Measurements from ENCODE around the gene RSPRY1.

The RSPRY1 gene

DNA sequence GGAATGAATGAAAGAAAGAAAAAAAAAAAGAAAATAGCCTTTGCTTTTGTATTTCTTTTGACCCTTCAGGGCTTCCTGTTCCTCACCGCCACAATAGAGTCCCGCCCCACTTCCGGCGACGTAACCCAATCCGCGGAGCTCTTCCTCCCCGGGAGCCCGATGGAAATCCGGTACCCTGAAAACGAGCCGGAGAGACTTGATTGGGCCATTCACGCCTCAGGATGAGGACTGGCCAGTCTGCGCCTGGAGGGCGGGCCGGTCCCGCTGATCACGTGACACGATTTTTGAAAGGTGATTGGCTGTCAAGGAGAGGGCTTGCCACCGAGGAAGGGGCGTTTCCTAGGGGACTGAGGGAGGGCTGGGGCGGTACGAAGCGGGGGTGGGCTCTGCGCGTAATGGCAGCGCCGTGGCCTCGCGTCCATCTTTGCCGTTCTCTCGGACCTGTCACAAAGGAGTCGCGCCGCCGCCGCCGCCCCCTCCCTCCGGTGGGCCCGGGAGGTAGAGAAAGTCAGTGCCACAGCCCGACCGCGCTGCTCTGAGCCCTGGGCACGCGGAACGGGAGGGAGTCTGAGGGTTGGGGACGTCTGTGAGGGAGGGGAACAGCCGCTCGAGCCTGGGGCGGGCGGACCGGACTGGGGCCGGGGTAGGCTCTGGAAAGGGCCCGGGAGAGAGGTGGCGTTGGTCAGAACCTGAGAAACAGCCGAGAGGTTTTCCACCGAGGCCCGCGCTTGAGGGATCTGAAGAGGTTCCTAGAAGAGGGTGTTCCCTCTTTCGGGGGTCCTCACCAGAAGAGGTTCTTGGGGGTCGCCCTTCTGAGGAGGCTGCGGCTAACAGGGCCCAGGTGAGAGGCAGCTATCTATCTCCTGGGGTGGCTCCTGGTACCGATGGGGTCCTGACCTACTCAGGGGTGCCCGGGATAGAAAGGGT lies at the start of gene RSPRY1, which contains the start of gene PSME3IP1:
RSPRY1 (plus strand) TSS at position 385 of the 927 bp plus-strand sequence. CDS start 18,330 bp downstream, outside the sequence.
PSME3IP1 (minus strand) TSS at position 95 of the 927 bp plus-strand sequence. CDS start 12,185 bp downstream, outside the sequence.
- DNase-seq (ENCODE audit: low read depth): peak; percentile 99

DNA sequence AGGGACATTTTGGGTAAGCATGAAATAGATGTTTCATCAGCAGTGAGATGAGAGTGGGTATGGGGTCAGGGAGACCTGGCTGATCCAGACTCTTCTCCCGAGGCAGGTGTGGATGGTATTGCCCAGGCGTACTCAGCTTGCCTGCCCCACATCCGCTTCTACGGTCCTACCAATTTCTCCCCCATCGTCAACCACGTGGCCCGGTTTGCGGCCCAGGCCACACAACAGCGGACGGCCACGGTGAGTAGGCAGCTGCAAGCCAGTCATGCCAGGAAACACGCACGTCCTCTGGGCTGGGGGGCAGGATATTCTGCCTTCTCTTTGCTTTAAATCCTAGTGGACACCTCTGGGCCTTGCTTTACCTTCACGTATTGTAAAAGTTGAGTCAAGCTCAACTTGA lies 49.1 kb upstream of the RSPRY1 start:
- DNase-seq (ENCODE audit: low read depth): no peak

GRCh38 chr16:57137566-57138273 lies 48.4 kb upstream of the RSPRY1 start:
- no peak for DNase-seq (ENCODE audit: low read depth)

DNA sequence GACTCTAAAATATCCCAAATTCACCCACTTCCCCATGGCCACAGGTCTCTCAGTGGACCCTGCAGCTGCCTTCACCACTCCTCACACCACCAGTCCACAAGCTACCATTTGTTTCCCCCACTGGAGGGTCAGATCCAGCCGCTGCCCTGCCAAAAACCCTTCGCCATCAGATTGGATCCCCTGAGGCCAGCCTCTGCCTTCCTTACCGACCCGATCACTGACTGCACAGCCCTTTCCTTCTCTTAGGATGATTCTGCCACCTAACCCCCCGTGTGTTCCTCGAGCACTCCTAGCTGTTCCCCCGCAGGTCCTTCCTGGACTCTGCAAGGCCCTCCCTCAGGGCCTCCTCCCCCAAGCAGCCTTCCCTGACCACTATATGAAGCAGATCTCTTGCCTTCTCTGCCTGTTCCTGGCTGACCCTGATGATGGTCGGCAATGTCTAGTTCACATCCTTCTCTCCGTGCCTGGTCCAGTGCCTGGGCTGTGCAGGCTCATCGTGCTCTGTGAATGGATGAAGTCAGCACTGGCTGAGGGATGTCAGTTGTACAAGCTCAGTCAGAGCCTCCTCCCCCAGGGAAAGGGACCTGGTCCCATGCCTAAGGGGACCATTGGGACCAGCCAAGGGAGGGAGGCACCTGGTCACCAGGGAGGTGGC lies 47.7 kb upstream of the RSPRY1 start:
- no peak for DNase-seq (ENCODE audit: low read depth)

GRCh38 chr16:57140931-57141668 lies 45.0 kb upstream of the RSPRY1 start:
- no peak for DNase-seq (ENCODE audit: low read depth)

DNA sequence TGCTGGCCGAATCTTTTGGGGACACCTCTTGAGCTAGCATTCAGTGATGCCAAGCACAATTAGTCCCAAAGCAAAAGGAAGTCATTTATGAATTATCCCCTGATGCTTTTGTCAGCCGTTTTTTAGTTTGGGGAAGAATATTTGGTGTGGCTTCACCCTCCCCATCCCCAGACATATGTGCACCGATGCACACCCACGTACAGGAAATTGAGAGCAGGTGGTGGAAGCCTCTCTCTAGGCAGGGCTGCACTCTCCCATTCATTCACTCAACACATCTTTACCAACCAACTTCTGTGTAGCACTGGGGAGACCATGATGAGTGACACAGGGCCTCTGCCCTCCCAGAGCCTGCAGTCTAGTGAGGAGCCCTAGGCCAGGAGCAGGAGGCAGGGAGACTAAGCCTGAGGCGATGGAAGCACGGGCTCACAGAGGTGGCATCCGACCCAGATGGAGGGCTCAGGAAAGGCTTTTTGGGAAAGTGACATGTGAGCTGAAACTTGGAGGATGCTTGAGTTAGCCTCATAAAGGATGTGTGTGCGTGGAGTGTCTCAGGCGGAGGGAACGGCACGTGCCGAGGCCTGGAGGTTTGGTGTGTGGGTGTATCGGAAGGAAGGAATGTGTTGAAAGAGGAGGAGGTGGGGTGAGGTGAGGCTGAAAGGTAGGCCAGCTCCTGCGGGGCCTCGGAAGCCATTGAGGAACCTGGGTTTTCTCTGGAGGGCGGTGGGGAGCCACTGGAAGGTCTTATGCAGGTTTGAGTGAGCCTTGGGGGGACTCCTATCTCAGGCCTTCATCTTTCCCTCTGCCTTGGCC lies 44.1 kb upstream of the RSPRY1 start:
- no peak for DNase-seq (ENCODE audit: low read depth)

DNA sequence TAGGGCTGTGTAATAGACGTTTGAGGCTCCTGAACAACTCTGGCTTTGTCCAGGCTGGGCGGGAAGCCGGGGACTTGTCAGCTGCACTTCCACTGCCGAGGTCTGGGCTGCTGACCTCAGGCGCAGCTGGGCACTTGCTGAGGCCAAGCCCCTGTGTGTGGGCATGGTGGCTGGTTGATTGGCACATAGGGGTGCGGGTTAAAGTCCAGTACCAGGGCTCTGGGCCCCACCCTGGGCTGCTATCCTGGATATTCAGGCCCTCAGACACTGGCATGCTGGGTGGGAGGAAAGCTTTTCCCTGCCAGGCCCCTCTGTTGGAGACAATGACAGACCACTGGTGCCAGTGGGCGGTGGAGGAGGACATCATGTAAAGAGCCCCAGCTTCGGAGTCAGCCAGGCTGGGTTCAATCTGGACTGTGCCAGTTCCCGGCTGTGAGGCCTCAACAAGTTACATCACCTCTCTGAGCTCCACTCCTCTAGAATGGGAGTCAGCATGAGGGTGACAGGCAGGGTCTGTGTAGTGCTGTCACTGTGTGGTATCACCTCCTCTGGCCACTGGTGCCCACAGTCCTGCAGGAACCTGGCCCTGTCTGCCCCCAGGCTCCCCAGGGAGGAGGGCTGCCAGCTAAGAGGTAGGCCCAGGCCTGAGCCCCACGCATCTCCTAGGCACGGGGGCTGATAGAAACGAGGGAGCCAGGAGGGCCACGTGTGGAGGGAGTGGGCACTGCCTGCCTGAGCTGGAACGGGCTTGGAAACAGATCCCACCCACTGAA lies 42.8 kb upstream of the RSPRY1 start:
- no peak for DNase-seq (ENCODE audit: low read depth)

- DNase-seq (ENCODE audit: low read depth): no peak
Observed at GRCh38 chr16:57144027-57144426, 42.1 kb upstream of the RSPRY1 start.

DNA sequence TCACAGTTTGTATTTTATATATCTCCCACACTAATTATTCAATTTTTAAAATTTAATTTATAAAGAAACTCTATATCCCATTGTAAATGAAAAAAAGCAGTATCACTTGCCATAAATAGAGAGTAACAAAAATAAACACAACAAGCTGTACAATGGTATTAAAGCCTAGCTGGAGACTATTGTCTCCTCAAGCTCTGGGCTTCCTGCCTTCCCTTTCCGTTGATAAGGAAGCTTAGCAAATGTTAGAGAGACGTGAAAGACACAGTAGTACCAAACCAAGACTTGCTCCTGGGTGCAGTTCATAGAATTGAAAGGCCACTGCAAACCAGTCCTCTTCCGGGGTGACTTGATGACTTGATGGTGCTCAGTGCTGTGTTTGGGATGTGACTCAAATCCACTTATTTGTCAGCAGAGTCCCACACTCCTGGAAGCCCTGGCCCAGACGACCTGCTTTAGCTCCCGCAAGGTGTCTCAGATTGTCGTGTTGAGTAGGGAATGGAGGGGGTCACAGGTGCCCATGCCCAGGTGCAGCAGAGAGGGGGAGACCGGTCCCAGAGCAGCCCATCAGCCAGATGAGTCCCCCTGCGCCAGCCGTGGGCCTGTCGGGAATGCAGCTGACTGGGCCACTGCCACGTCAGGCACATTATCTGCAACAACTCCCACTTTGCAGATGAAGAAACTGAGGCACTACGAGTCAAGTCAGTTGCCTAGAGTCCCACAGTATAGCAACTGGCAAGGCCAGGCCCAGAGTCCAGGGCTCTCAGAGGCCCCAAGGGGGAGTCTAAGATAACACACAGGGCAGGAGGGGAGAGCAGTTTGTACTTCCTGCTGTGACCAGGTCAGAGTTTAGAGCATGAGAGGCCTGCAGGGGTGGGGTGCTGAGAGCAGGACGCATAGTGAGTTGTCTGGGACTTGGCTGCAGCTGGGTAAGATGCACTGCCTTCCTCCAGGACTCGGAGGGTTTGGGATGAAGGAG lies 40.8 kb upstream of the RSPRY1 start:
- no peak for DNase-seq (ENCODE audit: low read depth)

GRCh38 chr16:57146040-57146647 lies 40.0 kb upstream of the RSPRY1 start:
- no peak for DNase-seq (ENCODE audit: low read depth)

GRCh38 chr16:57146735-57147134 lies 39.4 kb upstream of the RSPRY1 start:
- no peak for DNase-seq (ENCODE audit: low read depth)

GRCh38 chr16:57147381-57148221 lies 38.5 kb upstream of the RSPRY1 start:
- peak; percentile 54 for DNase-seq (ENCODE audit: low read depth)

GRCh38 chr16:57148481-57148880 lies 37.6 kb upstream of the RSPRY1 start:
- DNase-seq (ENCODE audit: low read depth): no peak

DNA sequence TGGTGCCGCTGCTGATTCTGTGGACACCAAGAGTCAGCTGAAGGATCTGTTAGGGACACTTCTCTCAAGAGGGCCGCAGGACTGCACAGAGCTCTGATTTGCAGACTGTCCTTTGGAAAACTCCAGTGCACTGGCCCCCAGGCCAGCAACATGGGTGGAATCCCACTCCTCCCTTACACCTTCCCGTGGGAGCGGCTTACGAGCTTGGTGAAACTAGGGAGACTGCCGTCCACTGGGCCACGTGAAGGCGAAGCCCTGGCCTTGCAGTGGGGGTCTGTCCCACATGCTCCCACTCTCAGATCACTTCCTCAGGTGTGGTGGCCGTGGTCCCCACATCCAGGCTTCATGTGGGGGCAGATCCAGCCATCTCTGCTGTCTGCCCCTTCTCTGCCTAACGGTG lies 36.7 kb upstream of the RSPRY1 start:
- DNase-seq (ENCODE audit: low read depth): no peak

DNA sequence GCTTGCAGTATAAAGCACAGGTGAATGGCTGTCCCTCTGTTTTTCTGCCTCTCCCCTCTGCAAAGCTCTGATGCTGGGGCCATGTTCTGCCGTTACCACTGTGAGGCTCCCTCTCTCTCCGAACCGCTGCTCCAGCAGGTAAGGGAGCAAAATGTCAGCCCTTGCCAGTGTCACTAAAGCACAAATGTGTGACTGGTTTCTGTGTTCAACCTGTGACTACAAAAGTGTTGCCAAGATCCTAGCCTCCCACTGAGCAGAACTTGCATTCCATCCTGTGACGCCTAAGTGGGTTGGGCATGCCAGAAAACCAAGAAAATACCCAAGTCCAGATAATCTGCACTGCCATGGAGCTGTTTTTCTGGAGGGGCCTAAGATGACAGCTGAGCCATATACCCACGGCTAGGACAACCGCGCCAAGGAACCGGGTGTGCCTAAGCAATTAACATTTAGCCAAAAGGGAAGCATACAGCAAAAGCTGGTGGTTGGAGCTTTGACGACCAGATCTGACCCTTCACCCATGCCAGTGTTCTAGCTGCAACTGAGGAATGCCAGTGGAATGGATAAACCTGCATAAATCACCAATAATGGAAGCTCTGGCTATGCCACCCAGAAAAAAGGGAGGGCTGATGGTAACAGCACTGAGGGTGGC lies 35.3 kb upstream of the RSPRY1 start:
- DNase-seq (ENCODE audit: low read depth): no peak

DNA sequence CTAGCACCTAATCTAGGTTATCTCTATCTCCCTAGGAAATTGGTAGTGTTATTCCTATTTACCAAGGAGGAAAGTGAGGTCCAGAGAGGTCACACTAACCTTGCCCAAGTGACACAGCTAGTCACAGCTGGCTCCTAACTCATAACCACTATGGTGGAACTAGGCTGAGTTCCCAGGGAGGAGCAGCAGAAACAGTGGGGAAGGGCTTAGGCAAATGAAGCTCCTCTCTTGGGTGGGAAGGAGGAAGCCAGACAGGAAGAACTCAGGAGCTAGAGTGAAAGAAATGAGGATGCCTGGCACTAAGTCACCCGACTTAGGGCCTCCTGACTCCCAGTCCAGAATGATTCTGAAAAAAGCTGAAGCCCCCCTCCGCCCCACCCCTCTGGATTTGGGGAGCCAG lies 34.8 kb upstream of the RSPRY1 start:
- DNase-seq (ENCODE audit: low read depth): no peak
